Lung (tissue), 12 donors: ENCODE data around the gene IL9. TPM values are rescaled to one million over a fixed set of nuclear protein-coding genes. Genes with fewer than 3 reads are reported as not detected.

Source experiments
- ATAC-seq: fragments of 200-7000 bp; cut with Tn5 transposase; one replicate; pipeline ENCODE4 v1.9.1; 2020; ENCODE audit warnings: moderate number of reproducible peaks; ENCODE audit not compliant: insufficient read depth, low FRiP score
- DNase-seq, 3 donors: peaks; one replicate each; pipeline ENCODE4 v3.0.0-alpha.2; 2013 to 2017
- H3K27ac ChIP-seq, 2 donors: one replicate each; pipeline ENCODE4 v1.5.1; 2013; ENCODE audit warnings: mild to moderate bottlenecking in 2 of 2, moderate library complexity in 2 of 2, control low read depth in 1 of 2, inconsistent platforms in 1 of 2, low read depth in 1 of 2, low read length in 1 of 2
- H3K27me3 ChIP-seq, 3 donors: one replicate each; pipeline ENCODE4 v1.5.1; 2013; ENCODE audit warnings: low read length in 2 of 3; ENCODE audit not compliant: control insufficient read depth in 3 of 3, insufficient read depth in 3 of 3
- H3K36me3 ChIP-seq, 4 donors: one replicate each; pipeline ENCODE4 v1.5.1; 2013; ENCODE audit warnings: low read length in 4 of 4, mild to moderate bottlenecking in 1 of 4, moderate library complexity in 1 of 4; ENCODE audit not compliant: control insufficient read depth in 4 of 4, insufficient read depth in 4 of 4
- H3K4me1 ChIP-seq, 5 donors: one replicate each; pipeline ENCODE4 v1.5.1; 2013; ENCODE audit warnings: low read length in 5 of 5, mild to moderate bottlenecking in 2 of 5, moderate library complexity in 1 of 5; ENCODE audit not compliant: control insufficient read depth in 5 of 5, insufficient read depth in 5 of 5
- H3K4me3 ChIP-seq: one replicate; pipeline ENCODE4 v1.5.1; 2013; ENCODE audit warnings: mild to moderate bottlenecking, control low read depth, moderate library complexity
- H3K9ac ChIP-seq, 2 donors: one replicate each; pipeline ENCODE4 v1.5.1; 2013; ENCODE audit warnings: low read length in 2 of 2, control low read depth in 1 of 2; ENCODE audit not compliant: insufficient read depth in 1 of 2
- H3K9me3 ChIP-seq, 4 donors: one replicate each; pipeline ENCODE4 v1.5.1; 2013; ENCODE audit warnings: low read length in 3 of 4, mild to moderate bottlenecking in 1 of 4, moderate library complexity in 1 of 4; ENCODE audit not compliant: control insufficient read depth in 4 of 4, insufficient read depth in 3 of 4
- CTCF ChIP-seq: IDR thresholded peaks from 2 replicates; pipeline ENCODE4 v1.5.1; 2012; ENCODE audit warnings: mild to moderate bottlenecking; ENCODE audit errors: control extremely low read depth, extremely low read depth
- WGBS, 2 donors: extraction: QIAGEN DNeasy Blood & Tissue Kit; methylation state at CpG; one replicate each; pipeline ENCODE4 v1.1.7; 2013; 5-methylcytosine and 5-hydroxymethylcytosine counted together
- polyA plus RNA-seq, 2 donors: library from polyadenylated mRNA; stranded (reverse); fragments of 200-250 nt; gene quantifications; one replicate each; pipeline ENCODE4 v1.2.1, GENCODE V29; 2013
- total RNA-seq, 2 donors: library from RNA; depleted of rRNA in 1 of 2; stranded (reverse); fragments of >200 nt in 1 of 2; gene quantifications; one replicate each; pipeline ENCODE4 v1.2.1, GENCODE V29; 2014 to 2021
- donor health status: control.
- donor health status: control.
- donor health status: Bipolar disorder and iron deficiency.
- donor health status: healthy.
- donor health status: DM: yes; HTN: yes; CAD: no.

The IL9 gene
- total and polyA plus RNA-seq, 4 donors = not detected

- Histone ChIP-seq H3K4me1 (no peaks in the 10 kb centered on the region), H3K9ac (no peak overlapping the region), H3K9me3 (peaks cover 0 to 6% (median 0%) of the 10 kb centered on the region in 4 donors), H3K27me3 (peaks cover 0 to 8% (median 5%) of the 10 kb centered on the region in 3 donors), H3K36me3 (no peaks in the 10 kb centered on the region), H3K4me3 (no peak overlapping the region), H3K27ac (no peak overlapping the region)
- no peak for ATAC-seq
- no peak for TF ChIP-seq CTCF
- DNase-seq = no peak
- 77 to 87% methylated on average over 6 of the region's 6 CpGs for WGBS, 2 donors
Observed at GRCh38 chr5:135843571-135844337, 51.9 kb downstream of the IL9 start.

DNA sequence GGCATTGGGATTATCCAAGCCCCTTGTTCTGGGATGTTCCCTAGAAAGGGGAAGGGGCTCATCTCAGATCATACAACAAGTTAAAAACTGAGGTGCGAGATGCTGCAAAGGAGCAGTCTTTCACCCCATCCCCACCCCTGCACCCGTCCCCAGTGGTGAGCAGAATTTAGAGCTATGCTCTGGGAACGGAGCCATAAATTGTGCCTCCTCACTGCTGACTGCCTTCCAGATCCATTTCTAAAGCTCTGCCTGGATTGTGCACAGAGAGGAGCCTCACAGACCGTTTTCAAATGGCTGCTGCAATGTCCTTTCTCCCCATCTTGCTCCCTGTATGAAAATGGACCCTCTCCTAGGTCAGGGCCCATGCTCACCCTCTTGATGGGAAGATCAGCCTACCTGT, 52.9 kb downstream of the IL9 start:
- Histone ChIP-seq H3K27me3 (peaks cover under 1 to 8% (median 5%) of the 10 kb centered on the region in 3 donors), H3K36me3 (no peaks in the 10 kb centered on the region), H3K27ac (no peak overlapping the region), H3K4me3 (no peak overlapping the region), H3K9ac (no peak overlapping the region), H3K9me3 (peaks cover 0 to 10% (median 0%) of the 10 kb centered on the region in 4 donors), H3K4me1 (no peaks in the 10 kb centered on the region)
- no peak for ATAC-seq
- WGBS, 2 donors = 64 to 82% methylated on average over 4 of the region's 4 CpGs
- DNase-seq = no peak
- no peak for TF ChIP-seq CTCF

Other genes starting within 250 kb of the IL9 start
- gene SLC25A48, start 61.2 kb downstream of the IL9 start, total RNA-seq = not detected
- not detected for gene SLC25A48, start 61.2 kb downstream of the IL9 start, polyA plus RNA-seq
- gene LECT2, start 59.1 kb upstream of the IL9 start, total RNA-seq = not detected
- not detected for gene LECT2, start 59.1 kb upstream of the IL9 start, polyA plus RNA-seq
- 100 to 1,000 TPM in 1 of 2 donors, 10 to 100 TPM in 1; 96.4 to 146 TPM for gene TGFBI, start 133.1 kb upstream of the IL9 start, total RNA-seq
- 100 to 1,000 TPM; 100 to 122 TPM for gene TGFBI, start 133.1 kb upstream of the IL9 start, polyA plus RNA-seq
- 10 to 100 TPM; 44.2 to 67.0 TPM for gene SMAD5, start 237.0 kb upstream of the IL9 start, total RNA-seq
- 1 to 10 TPM; 8.8 to 9.0 TPM for gene SMAD5, start 237.0 kb upstream of the IL9 start, polyA plus RNA-seq